PC-9 (cell line): Measurements from ENCODE around the gene METTL22.

Experiments used
- EZH2 ChIP-seq: fragments of 200-600 bp; sonication (generic); IDR thresholded peaks from 2 replicates; pipeline ENCODE4 v1.8.0; 2017; ENCODE audit warnings: antibody characterized with exemption, low read depth
- TF ChIP-seq, protein P1 (sequence below): fragments of 200-600 bp; sonication (generic); conservative IDR thresholded peaks from 2 replicates; pipeline ENCODE4 v1.6.1; 2017; ENCODE audit warnings: mixed run types, antibody characterized with exemption, mild to moderate bottlenecking, moderate library complexity

DNA sequence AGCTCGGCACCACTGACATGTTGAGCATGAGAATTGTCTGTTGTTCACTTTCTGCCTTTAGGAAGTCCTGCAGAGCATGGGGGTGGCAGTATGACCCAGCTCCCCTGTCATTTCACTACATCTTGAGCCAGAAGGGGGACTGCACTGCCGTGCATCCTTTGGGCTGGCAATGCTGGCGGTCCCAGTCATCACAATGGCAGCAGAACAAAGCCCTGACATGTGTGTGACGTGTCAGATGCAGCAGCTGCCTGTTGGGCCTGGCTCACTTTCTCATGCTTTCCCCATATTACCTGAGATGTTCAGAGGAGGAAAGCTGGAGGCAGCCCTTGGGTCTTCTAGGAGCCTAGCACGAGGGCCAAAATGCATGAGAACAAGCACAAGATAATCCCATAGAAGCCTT lies 46.6 kb downstream of the METTL22 start:
- TF ChIP-seq, protein P1, sequence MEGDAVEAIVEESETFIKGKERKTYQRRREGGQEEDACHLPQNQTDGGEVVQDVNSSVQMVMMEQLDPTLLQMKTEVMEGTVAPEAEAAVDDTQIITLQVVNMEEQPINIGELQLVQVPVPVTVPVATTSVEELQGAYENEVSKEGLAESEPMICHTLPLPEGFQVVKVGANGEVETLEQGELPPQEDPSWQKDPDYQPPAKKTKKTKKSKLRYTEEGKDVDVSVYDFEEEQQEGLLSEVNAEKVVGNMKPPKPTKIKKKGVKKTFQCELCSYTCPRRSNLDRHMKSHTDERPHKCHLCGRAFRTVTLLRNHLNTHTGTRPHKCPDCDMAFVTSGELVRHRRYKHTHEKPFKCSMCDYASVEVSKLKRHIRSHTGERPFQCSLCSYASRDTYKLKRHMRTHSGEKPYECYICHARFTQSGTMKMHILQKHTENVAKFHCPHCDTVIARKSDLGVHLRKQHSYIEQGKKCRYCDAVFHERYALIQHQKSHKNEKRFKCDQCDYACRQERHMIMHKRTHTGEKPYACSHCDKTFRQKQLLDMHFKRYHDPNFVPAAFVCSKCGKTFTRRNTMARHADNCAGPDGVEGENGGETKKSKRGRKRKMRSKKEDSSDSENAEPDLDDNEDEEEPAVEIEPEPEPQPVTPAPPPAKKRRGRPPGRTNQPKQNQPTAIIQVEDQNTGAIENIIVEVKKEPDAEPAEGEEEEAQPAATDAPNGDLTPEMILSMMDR: no peak
- no peak for TF ChIP-seq EZH2
